Psoas muscle (tissue), 8 donors: ENCODE results near the gene GRP. TPM values are rescaled to one million over a fixed set of nuclear protein-coding genes. Genes with fewer than 3 reads are reported as not detected.

Experiments
- ATAC-seq, 4 donors: fragments of 200-7000 bp; cut with Tn5 transposase; one replicate each; pipeline ENCODE4 v1.9.1; 2020; ENCODE audit warnings: moderate library complexity in 3 of 4, mild to moderate bottlenecking in 2 of 4
- DNase-seq, 2 donors: peaks; one replicate each; pipeline ENCODE4 v3.0.0-alpha.2; 2020
- H3K27ac ChIP-seq: fragments of 200-600 bp; one replicate; pipeline ENCODE4 v1.8.0; 2022
- H3K27me3 ChIP-seq, 3 donors: fragments of 200-600 bp in 1 of 3; one replicate each; pipeline versions ENCODE4 v1.6.1 to v1.8.0; 2013 to 2022; ENCODE audit warnings: low read length in 2 of 3, mild to moderate bottlenecking in 2 of 3, moderate library complexity in 1 of 3; ENCODE audit not compliant: insufficient read depth in 3 of 3
- H3K36me3 ChIP-seq, 2 donors: fragments of 200-600 bp in 1 of 2; one replicate each; pipeline versions ENCODE4 v1.6.1 to v1.8.0; 2013 to 2022; ENCODE audit warnings: low read depth in 1 of 2, mild to moderate bottlenecking in 1 of 2, moderate library complexity in 1 of 2; ENCODE audit not compliant: insufficient read depth in 1 of 2
- H3K4me1 ChIP-seq: fragments of 200-600 bp; one replicate; pipeline ENCODE4 v1.8.0; 2022
- H3K4me3 ChIP-seq: fragments of 200-600 bp; one replicate; pipeline ENCODE4 v1.8.0; 2022; ENCODE audit warnings: mild to moderate bottlenecking
- H3K9me3 ChIP-seq: fragments of 200-600 bp; one replicate; pipeline ENCODE4 v1.8.0; 2022
- CTCF ChIP-seq: fragments of 200-600 bp; IDR thresholded peaks from one replicate; pipeline ENCODE4 v1.8.0; 2022; ENCODE audit warnings: antibody characterized with exemption
- WGBS, 3 donors: extraction: QIAGEN DNeasy Blood & Tissue Kit; methylation state at CpG; one replicate each; pipeline versions ENCODE4 v1.1.6 to v1.1.7; 2013; 5-methylcytosine and 5-hydroxymethylcytosine counted together
- intact Hi-C, 2 donors: fragments of 100-400 bp; cut with DNase I; formaldehyde crosslinking; loops; one replicate each; pipeline versions ENCODE4 v1.11.0 to v1.14.2; 2022
- polyA plus RNA-seq, 3 donors: library from polyadenylated mRNA; stranded (reverse); fragments of 200-250 nt; gene quantifications; one replicate each; pipeline ENCODE4 v1.2.3, GENCODE V29; 2013
- total RNA-seq, 4 donors: library from RNA; stranded (reverse); fragmentation: NEBNext Ultra II Directional in 2 of 4; extraction: Animal tissue kit (Norgen Biotek cat#: 25700) in 2 of 4; gene quantifications; one replicate each; pipeline versions ENCODE4 v1.2.1 to v1.2.4, GENCODE V29; 2021 to 2023
- donor health status: healthy with polysubstance abuse.
- donor health status: DM: no; HTN: no; CAD: no; lungs with moderate emphysema.
- donor health status: Bipolar disorder and iron deficiency.
- donor health status: healthy.
- donor health status: DM: yes; HTN: yes; CAD: no.
- donor health status: DM: no; HTN: no; CAD: no.
- donor health status: DM: no; HTN: no; CAD: no.
- donor health status: DM: yes; HTN: yes; CAD: no.

Gene GRP
- total and polyA plus RNA-seq, 7 donors: not detected

DNA sequence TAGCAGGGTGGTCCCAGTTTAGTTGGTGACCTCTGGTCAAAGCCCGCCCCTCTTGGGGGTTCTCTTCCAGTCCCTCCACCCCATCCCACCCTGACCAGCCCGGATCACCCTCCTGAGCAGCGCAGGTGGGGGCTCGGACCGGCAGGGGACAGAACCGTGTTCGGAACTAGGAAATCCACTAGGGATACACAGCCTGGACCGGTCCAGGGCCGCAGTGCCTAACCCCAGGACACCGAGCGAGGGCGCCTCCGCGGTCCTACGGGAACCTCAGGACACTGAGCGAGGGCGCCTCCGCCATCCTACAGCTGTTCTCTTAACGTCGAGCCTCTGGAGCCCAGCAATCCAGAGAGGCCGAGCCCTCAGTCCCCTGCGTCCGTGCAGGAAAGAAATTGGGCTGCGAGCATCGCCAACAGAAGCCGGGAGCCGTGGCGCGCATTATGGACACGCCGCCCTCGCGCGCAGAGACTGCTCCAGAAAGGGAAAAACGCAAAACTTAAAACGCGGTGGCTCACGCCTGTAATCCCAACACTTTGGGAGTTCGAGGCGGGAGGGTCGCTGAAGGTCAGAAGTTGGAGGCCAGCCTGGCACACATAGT lies 44.8 kb downstream of the GRP start:
- Histone ChIP-seq H3K27me3 (peaks cover 0 to 68% (median 34%) of the 10 kb centered on the region in 3 donors), H3K9me3 (no peaks in the 10 kb centered on the region), H3K36me3 (no peaks in the 10 kb centered on the region), H3K4me1 (peaks cover 5% of the 10 kb centered on the region), H3K27ac (no peak overlapping the region), H3K4me3 (peak overlapping the region; percentile 43)
- intact Hi-C loops: no loop called here
- DNase-seq: no peak
- TF ChIP-seq CTCF: no peak
- 3 to 4% (median 3%) methylated on average over 41 of the region's 41 CpGs for WGBS, 3 donors
- no peak for ATAC-seq

- H3K27me3 ChIP-seq: peaks cover 0 to 75% (median 36%) of the 10 kb centered on the region in 3 donors
- intact Hi-C loops: no loop called here
Observed at GRCh38 chr18:59265246-59265973, 45.5 kb downstream of the GRP start.

DNA sequence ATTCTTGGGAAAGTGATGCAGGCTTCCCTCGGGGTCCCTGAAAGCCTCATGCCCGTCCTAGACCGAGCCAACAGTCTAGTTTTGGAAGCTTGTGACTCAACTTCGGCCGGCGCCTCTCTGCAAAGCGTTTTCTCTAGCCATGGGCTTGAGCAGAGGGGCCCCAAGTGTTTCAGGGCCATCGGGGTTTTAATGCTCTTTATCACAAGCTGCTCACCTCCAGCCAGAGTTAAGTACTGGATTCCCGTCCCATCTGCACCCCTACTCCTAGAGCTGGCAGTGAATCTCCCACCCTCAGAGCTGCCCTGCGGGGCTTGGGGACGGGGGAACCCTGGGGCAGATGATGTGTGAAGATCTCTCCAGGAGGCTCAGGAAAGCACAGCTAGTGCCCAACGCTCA lies 46.0 kb downstream of the GRP start:
- WGBS, 3 donors: 7 to 10% (median 9%) methylated on average over 12 of the region's 12 CpGs
- ATAC-seq: no peak
- Histone ChIP-seq H3K27me3 (peaks cover 0 to 81% (median 40%) of the 10 kb centered on the region in 3 donors), H3K27ac (no peak overlapping the region), H3K4me3 (no peak overlapping the region), H3K9me3 (no peaks in the 10 kb centered on the region), H3K4me1 (peaks cover 5% of the 10 kb centered on the region), H3K36me3 (no peaks in the 10 kb centered on the region)
- no peak for TF ChIP-seq CTCF
- DNase-seq: no peak
- intact Hi-C loops: no loop called here

More at GRCh38 chr18:59265246-59265973, 45.5 kb downstream of the GRP start:
- Histone ChIP-seq H3K4me1 (peaks cover 5% of the 10 kb centered on the region), H3K36me3 (no peaks in the 10 kb centered on the region), H3K4me3 (peak overlapping the region; percentile 43), H3K9me3 (no peaks in the 10 kb centered on the region), H3K27ac (no peak overlapping the region)
- TF ChIP-seq CTCF: no peak
- WGBS, 3 donors: 2% methylated on average over 31 to 38 of the region's 38 CpGs
- DNase-seq (no peak), ATAC-seq (no peak)

DNA sequence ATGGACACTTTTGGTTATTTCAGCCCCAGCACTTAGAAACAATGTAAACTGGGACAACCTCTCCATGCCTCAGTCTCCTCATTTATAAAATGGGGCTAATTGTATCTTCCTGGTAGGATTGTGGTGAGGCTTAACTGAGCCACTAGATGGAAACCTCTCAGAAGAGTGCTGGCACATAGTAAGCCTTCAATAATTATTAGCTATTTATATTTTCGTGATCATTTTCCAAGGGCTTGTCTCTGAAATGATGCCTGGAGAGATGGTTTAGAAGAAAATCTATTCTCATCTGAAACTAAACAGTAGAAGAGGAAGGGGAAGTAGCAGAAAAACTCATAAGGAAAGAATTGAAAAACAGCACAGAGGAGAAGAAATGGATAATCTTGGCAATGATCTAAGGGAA lies 46.5 kb downstream of the GRP start:
- Histone ChIP-seq H3K27ac (no peak overlapping the region), H3K4me3 (no peak overlapping the region), H3K36me3 (no peaks in the 10 kb centered on the region), H3K9me3 (no peaks in the 10 kb centered on the region), H3K4me1 (peaks cover 5% of the 10 kb centered on the region), H3K27me3 (peaks cover 0 to 86% (median 40%) of the 10 kb centered on the region in 3 donors)
- no peak for TF ChIP-seq CTCF
- DNase-seq (no peak), ATAC-seq (no peak)
- WGBS, 3 donors: 14 to 24% (median 16%) methylated on average over 1 of the region's 1 CpG
- intact Hi-C loops: no loop called here
